GM19023 (cell line): Measurements from ENCODE around the gene MCTP1.

ENCODE experiments used
- ATAC-seq: cut with Tn5 transposase; IDR thresholded peaks from one replicate; pipeline ENCODE4 v1.9.1; 2021; ENCODE audit warnings: mild to moderate bottlenecking, moderate library complexity; ENCODE audit not compliant: unreplicated experiment

MCTP1 gene

GRCh38 chr5:94675965-94676618, 608.8 kb downstream of the MCTP1 start:
- no peak for ATAC-seq

DNA sequence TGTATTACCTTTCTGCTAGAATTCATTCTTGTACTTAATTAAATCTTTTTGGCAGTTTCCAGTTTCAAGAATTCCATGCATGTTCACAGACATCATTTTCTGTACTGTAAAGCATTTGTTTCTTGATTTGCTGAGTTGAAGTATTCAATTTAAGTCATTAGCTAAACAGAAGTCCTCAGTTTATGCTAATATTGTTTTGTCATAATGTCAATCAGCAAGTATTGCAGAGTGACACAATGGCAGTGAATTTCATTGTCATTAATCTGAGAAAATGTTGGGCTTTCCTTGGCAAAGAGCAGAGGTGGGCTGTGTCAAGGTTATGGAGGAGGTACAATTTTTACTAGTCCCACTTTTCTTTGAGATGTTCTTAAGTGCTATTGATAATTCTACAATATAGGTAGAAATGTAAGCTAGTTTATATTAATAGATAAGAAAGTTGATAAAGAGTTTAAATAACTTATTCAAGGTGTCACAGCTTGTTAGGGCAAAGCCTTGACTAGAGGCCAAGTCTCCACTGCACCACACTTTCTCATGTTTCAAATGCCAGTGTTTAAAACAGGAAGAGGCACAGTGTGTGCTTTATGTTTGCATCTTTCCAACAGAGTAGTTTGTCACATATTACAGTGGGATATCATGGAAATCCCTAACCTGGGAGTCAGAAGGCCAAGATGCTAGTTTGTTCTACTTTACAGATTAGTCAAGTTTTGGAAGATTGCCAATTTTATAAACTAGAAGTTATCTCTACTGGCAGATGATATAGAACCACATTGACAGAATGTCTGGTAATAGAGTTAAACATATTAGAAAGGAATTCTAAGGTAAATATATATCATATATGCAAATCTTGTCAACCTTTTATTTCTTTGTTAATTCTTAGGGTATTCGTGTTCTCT, 610.2 kb downstream of the MCTP1 start:
- ATAC-seq: no peak

DNA sequence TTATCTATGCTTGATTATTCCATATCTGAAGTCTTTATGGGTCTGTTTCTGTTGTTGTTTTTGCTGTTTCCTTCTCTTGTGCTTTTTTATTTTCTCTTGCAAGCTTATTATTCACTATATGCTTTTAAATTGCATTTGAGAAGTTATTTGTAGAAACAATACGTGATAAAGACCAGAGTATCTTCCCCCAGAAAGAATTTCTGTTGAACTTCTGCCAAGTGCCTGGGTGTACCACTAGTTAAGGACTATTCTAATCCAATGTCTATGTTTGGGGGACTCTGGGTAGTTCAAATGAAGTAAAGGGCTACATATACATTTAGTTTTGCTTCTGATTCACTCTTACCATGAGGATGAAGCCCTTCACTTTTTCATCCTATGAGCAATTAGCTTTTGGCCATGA, 612.1 kb downstream of the MCTP1 start:
- no peak for ATAC-seq

GRCh38 chr5:94670726-94671125, 614.2 kb downstream of the MCTP1 start:
- ATAC-seq: no peak

DNA sequence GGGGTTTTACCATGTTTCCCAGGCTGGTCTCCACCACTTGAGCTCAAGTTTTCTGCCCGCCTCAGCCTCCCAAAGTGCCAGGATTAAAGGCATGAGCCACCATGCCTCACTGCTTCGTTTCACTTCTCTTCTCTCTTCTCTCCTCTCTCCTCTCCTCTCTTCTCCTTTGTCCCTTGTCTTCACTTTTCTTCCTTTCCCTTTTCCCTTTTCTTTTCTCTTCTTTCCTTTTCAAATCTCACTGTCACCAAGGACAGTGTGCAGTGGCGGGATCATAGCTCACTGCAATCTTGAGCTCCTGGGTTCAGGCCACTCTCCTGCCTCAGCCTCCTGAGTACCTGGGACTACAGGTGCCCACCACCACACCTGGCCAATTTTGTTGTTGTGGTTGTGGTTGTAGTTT, 617.0 kb downstream of the MCTP1 start:
- no peak for ATAC-seq

DNA sequence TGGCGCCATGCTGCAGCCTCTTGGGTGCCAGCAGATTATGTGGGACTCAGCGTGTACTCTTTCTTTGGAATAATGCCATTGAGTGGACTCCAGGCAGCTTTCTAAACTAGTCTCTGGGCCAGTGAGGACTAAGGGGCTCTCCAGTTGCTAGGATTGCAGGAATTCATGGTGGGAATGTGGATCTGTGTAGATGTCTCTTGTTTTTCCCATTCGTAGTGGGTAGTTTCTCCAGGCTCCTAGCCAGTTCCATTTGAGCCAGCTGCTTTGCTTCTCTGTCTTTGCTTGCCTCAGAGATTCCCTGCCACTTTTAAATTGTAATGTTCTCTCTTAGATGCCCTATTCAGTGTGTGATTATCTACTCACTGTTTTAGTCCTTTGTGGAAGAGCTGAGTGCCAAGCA, 623.8 kb downstream of the MCTP1 start:
- no peak for ATAC-seq

- ATAC-seq: no peak
Measured at GRCh38 chr5:94660506-94660905, 624.4 kb downstream of the MCTP1 start.

GRCh38 chr5:94658272-94658671, 626.6 kb downstream of the MCTP1 start:
- ATAC-seq: no peak
